Neutrophil (primary cell): Measurements from ENCODE around the gene BCAN.

Source experiments
- H3K27ac ChIP-seq: fragments of 200-600 bp; sonication (generic); 2 replicates; pipeline ENCODE4 v1.5.1; 2016; ENCODE audit warnings: mild to moderate bottlenecking, moderate library complexity
- H3K27me3 ChIP-seq: fragments of 200-600 bp; sonication (generic); 2 replicates; pipeline ENCODE4 v1.6.0; 2016; ENCODE audit warnings: mild to moderate bottlenecking
- H3K36me3 ChIP-seq: fragments of 200-600 bp; sonication (generic); 2 replicates; pipeline ENCODE4 v1.5.1; 2017
- H3K4me1 ChIP-seq, 2 experiments: fragments of 200-600 bp in 1 of 2; sonication (generic) in 1 of 2; 1 replicate in 1 of 2; 2 replicates in 1 of 2; pipeline versions ENCODE4 v1.5.1 to v1.6.1; 2013 to 2016; ENCODE audit warnings: low read depth in 1 of 2, low read length in 1 of 2, mild to moderate bottlenecking in 1 of 2, moderate library complexity in 1 of 2; ENCODE audit not compliant: control insufficient read depth in 1 of 2, insufficient read depth in 1 of 2
- H3K4me3 ChIP-seq, 2 experiments: fragments of 200-600 bp in 1 of 2; sonication (generic) in 1 of 2; 1 replicate in 1 of 2; 2 replicates in 1 of 2; pipeline ENCODE4 v1.5.1; 2013 to 2016; ENCODE audit warnings: low read depth in 1 of 2, low read length in 1 of 2, mild to moderate bottlenecking in 1 of 2, moderate library complexity in 1 of 2
- H3K9me3 ChIP-seq: fragments of 200-600 bp; sonication (generic); 2 replicates; pipeline ENCODE4 v1.5.1; 2016
- CTCF ChIP-seq: fragments of 200-600 bp; sonication (generic); IDR thresholded peaks from 2 replicates; pipeline ENCODE4 v1.5.1; 2016; ENCODE audit warnings: antibody characterized with exemption

BCAN gene

DNA sequence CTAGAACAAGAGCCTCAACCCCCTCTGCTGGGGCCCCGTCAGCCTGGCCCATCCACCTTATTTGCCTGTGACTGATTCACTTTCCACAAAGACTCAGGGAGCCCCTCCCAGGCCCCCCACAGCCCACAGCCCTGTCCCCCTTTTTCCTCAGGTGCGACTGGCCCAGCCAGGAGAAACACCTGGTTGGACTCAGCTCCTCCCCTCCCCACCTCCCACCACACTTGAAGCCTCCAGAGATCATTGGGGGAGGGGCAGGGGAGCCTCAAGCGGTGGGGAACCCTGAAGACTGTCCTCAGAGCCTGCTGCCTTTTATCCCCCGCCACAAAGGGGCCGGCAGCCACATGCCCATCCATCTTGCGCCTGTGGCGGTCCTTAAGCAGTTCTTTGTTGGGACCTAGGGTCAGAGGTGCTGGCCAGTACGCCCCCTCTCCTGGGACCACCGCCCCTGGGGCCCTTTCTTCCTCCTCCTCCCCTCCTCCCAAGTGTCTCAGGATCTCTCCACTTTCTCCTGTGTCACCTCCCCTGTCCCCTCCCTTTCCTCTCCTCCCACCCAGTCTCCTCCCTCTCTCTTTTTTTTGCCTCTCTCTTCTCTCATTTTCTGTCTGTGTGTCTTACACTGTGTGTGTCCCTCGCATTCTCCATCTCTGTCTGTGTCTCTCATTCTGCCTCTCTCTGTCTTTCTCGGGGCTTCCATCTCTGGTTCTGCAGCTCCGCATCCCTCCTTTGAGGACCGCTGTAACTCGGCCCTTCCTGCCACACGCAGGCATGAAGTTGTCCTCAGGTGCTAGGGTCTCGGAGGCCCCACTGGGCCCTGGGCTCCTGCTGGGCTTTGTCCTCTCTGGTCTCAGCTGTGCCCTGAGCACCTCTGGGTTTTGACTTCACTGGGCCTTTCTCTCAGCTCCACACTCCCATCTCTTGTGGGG is 51.3 kb downstream of the BCAN start:
- peaks cover 89% of the 10 kb centered on the region for H3K27me3 ChIP-seq
- no peaks in the 10 kb centered on the region for H3K9me3 ChIP-seq
- no peak overlapping the region for H3K27ac ChIP-seq
- H3K36me3 ChIP-seq: no peaks in the 10 kb centered on the region
- H3K4me1 ChIP-seq: no peaks in the 10 kb centered on the region
- no peak for TF ChIP-seq CTCF
- no peak overlapping the region for H3K4me3 ChIP-seq

GRCh38 chr1:156693848-156694689 is 52.2 kb downstream of the BCAN start:
- TF ChIP-seq CTCF: no peak
- Histone ChIP-seq H3K4me1 (no peaks in the 10 kb centered on the region), H3K27me3 (peaks cover 85% of the 10 kb centered on the region), H3K4me3 (no peak overlapping the region), H3K27ac (no peak overlapping the region), H3K36me3 (no peaks in the 10 kb centered on the region), H3K9me3 (no peaks in the 10 kb centered on the region)

DNA sequence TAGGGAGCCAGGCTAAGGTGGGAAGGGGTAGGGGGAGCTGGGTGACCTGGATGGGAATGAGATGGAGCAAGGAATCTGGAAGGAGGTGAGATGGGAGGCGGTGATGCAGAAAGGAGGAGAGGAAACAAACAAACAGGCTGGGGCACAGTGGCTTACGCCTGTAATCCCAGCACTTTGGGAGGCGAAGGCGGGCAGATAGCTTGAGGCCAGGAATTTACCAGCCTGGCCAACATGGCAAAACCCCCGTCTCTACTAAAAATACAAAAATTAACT is 52.7 kb downstream of the BCAN start:
- H3K4me1 ChIP-seq: no peaks in the 10 kb centered on the region

DNA sequence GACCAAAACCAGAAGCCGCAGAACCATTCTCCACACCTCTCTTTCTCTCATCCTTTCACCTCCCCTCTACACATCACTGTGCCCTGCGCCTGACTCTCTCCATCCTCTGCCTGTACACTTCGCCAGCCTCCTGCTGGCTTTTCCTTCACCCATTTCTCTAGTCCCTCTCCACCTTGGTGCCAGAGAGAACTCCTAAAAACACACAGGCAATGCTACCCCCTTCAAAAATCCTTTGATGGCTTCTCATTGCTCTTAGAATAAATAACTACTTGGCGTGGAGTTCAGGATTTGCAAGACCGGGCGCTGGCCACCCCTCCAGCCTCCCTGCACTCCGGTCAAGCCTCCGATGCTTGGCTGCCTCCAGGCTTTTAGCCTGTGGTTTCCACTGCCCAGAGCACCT is 54.8 kb downstream of the BCAN start:
- H3K4me3 ChIP-seq: no peak overlapping the region
- H3K4me1 ChIP-seq: no peaks in the 10 kb centered on the region
- no peaks in the 10 kb centered on the region for H3K9me3 ChIP-seq
- peaks cover 82% of the 10 kb centered on the region for H3K27me3 ChIP-seq
- no peak overlapping the region for H3K27ac ChIP-seq
- H3K36me3 ChIP-seq: no peaks in the 10 kb centered on the region
- no peak for TF ChIP-seq CTCF

More for the DNA sequence above, 52.7 kb downstream of the BCAN start:
- H3K27ac ChIP-seq: no peak overlapping the region
- no peaks in the 10 kb centered on the region for H3K9me3 ChIP-seq
- peaks cover 84% of the 10 kb centered on the region for H3K27me3 ChIP-seq
- no peak overlapping the region for H3K4me3 ChIP-seq
- TF ChIP-seq CTCF: no peak
- H3K36me3 ChIP-seq: no peaks in the 10 kb centered on the region

GRCh38 chr1:156697481-156697880 is 55.6 kb downstream of the BCAN start:
- Histone ChIP-seq H3K27ac (no peak overlapping the region), H3K36me3 (no peaks in the 10 kb centered on the region), H3K27me3 (peaks cover 82% of the 10 kb centered on the region), H3K9me3 (no peaks in the 10 kb centered on the region), H3K4me3 (no peak overlapping the region), H3K4me1 (no peaks in the 10 kb centered on the region)
- no peak for TF ChIP-seq CTCF
